Activated T-cell treated with anti-CD3 and anti-CD28 coated beads for 48 hours (primary cell): ENCODE results near the gene TPMT.

ENCODE experiments used
- DNase-seq: peaks from one replicate; pipeline ENCODE4 v3.0.0-alpha.2; 2020; ENCODE audit warnings: low read depth

Gene TPMT

DNA sequence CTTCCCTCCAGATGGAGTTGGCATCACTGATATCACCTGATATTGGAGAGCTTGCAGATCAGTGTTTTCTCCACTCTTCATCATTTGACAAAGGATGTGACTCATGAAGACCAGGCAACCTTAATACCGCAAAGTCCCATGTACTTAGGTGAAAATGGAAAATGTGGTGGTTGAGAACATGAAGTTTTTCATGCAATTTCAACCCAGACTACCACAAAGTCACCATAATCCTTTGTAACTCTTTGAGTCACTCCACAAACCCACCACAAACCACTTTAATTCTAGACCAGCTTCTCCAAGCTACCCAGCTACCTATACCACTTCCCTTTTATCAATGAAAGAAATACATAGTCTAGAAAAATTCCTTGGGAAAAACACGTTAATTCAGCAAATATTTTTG lies 39.5 kb downstream of the TPMT start:
- no peak for DNase-seq

DNA sequence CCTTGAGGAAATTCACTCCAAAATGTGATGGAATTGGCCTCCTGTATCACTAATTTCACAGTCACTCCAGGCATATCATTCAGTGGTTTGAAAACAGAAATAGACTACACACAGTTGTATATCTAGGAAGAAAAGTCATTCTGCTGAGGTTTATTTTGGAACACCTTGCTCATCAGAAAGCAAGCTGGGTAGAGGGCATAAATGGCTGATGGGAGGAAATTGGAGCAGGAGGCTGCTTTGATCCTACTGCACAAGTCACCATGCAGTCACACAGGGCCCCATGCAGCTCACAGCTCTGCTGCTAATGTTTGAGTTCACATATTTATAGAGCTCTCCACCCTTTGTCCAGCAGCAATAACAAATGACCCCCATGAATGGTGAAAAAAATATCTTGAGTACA lies 44.7 kb downstream of the TPMT start:
- no peak for DNase-seq

DNA sequence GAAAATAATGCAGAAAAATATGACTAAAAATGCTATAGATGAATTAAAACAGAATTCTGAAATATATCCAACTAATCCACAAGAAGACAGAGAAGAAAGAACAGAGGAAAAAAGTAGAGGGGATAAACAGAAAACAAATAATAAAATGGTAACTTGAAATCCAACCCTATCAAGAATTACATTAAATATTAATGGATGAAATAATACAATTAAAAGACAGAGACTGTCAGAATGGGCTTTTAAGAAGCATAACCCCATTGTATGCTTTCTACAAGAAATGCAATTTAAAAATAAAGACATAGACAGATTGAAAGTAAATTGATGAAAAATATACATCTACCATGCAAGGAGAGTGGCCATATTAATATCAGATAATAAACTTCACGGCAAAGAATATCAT lies 47.8 kb downstream of the TPMT start:
- no peak for DNase-seq

DNA sequence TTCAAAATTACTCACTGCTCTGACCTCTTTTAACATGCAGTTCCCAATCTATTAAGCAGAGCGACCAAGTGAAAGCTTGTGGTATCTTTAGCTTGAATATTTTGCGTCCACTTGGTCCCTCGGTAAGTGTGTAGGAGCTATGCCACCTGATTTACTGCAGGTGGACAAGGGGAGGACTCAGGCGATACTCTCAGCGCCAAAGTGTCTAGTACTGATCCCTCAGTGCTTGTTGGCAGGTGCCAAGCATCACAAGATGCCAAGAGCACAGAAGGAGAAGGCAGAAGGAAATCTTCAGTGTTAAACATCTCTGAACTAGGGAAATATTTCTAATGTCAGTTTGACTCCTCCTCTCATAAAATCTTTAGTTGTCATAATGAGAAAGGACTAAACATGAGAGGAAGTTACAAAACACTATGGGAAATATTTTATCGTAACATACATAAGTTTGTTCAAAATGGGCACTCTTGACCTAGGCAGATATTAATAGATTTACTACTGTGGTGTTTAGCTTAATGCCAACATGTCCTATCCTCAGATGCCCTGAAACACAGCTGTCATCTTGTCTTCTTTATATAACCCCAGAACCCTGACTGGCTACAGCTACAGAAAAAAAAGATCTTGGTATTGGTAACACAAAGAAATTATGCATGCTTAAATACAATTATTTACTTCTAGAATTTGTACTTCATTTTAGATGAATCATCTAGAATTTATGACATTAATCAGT lies 51.9 kb downstream of the TPMT start:
- DNase-seq = no peak

DNA sequence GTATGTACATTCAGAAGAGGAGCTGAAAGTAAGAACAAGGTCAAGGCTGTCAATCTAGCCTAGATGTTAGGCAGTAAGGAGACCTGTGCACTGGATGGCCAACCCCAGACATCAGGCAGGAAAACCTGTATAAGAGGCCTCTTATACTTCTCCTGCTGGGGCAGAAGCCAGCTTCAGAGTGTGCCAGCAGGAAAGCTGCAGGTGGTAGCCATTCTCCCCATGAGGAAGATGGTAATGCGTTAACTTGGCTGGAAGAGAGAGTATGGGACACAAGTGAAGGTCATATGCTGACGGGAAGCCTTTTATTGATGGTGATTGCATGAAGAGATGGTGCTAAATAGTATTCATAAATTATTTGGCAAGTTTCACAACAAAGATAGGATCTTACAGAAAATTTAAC lies 53.0 kb downstream of the TPMT start:
- DNase-seq = no peak

DNA sequence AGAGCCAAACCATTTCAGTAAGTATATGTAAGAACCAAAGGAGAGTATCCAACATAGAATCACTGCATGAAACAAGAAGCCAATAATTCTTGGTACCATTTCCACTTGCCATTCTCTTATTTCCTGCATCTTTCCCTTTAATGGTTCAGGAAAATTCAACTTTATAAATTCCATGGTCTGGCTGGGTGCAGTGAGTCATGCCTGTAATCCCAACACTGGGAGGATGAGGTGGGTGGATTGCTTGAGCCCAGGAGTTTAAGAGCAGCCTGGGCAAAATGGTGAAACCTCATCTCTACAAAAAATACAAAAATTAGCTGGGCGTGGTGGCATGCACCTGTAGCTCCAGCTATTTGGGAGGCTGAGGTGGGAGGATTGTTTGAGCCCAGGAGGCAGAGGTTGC lies 53.6 kb downstream of the TPMT start:
- no peak for DNase-seq

DNA sequence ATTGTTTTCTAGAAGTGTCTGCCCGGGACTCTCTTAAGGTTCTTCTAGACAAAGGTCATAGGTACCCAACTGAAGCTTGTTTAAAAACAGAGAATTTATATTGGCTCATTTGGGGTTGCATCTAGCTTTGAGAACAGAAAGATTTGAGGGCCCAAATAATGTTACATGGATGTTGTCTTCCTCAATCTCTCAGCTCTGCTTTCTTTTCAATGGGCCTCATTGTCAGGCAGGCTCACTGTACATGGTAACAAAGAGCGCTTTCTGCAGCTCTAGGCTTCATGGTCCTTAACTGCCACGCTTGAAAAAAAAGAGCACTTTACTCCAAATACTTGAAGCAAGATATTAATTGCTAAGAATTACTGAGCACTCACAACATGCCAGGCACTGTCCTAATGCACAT lies 54.6 kb downstream of the TPMT start:
- no peak for DNase-seq

DNA sequence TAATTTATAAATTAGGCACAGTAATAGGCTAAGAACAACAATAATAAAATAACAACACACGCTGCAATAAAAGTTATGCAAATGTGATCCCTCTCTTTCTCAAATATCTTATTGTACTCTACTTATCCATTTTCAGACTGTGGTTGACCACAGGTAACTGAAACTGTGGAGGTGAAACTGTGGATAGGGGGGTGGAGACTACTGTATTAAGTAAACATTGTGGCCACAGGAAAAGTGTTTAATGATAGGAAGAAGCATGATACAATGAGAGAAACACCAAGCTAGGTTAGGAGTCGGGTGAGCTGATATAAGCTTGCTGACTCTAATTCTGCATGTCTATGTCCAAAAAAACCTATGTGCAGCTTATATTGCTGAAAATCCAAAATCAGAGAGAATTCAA lies 55.4 kb downstream of the TPMT start:
- DNase-seq = no peak

DNA sequence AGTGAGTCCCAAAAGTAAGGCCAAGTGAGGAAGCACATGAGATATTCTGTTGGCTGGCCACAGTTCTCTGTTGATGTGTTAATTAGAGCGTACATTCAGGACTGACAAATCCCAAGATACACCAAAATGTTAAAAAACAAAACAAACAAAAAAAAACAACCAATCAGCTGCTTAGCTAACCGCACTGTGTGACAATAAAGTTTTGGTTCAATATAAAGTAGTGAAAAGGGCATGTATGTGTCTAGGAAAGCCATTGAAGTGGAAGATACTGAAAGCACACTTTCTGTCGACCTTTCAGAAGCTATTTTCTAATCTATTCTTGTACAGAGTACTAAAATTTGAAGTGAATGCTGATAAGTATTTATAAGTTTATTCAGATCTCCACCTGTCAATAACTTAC lies 58.5 kb downstream of the TPMT start:
- DNase-seq = no peak

DNA sequence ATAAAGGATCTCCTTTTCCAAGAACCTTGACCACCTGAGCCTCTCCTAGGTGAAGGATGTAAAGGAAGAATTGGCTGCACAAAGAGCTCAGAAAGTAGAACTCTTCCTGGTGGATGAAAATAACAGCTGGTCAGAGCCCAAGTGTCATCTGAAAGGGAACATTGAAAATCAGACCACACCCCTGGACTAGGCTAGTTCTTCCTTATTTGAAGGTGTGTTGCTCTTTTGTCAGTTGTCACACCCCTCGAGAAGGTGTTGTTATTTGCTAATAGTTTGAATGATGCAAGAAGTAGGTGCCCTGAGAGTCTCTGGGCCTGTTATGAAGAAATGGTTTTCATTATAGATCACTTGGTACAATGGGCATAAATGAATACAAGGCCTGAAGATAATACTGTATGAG lies 63.5 kb downstream of the TPMT start:
- DNase-seq = no peak

DNA sequence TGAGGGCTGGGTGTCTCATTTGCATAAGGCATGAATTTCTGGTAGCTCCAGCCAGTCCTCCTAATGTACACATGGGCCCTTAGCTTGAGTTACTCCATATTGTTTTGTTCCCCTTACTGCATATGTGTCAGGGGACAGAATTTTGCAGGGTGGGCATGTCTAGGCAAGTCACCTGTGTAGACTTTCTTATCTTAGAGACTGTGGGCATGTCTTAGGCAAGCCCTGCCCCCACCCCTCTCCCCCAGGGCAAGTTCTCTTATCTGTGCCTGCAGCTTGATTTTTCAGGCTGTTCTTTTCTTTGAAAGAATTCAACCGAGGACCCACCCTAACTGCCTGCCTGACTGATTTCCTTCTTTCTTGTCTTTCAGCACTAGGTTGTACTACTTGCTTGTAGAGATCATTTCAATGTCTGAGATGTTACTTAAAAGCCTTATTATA lies 64.5 kb downstream of the TPMT start:
- DNase-seq = no peak

DNA sequence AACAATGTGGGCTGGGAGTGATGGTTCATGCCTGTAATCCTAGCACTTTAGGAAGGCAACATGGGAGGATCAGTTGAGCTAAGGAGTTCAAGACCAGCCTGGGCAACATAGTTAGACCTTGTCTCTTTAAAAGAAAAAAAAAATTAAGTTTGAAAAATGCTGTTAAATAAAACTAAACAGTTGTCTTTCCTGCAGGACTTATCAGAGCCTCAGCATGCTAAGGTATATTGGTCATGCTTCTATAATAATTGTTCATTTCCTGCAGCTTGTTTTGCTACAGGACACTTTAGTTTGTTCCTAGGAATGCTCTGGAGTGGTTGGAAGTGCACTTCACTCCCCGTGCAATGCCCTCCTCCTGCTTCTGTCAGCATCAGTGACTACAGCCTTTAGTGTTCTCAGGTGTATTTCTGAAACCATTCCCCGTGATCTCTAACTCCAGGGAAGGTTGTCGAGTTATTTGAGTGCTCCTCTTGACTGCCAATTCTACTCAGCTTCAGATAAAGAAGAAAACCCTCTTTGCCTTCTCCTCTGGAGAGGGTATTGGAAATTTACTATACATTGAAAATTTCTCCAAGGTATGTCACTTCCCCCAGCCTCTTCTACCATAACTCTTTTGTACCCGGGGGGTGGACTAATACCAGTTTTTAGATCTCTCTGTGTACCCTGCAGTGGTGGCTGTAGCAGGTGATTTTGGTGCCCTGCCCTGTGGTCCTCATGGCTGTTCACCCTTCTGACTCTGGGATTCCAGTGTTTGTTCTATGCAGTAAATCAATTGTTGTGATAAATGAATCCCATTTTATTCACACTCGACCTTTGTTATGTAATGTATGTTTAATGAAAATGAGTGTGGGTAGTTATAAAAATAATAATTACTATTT lies 66.2 kb downstream of the TPMT start:
- no peak for DNase-seq

DNA sequence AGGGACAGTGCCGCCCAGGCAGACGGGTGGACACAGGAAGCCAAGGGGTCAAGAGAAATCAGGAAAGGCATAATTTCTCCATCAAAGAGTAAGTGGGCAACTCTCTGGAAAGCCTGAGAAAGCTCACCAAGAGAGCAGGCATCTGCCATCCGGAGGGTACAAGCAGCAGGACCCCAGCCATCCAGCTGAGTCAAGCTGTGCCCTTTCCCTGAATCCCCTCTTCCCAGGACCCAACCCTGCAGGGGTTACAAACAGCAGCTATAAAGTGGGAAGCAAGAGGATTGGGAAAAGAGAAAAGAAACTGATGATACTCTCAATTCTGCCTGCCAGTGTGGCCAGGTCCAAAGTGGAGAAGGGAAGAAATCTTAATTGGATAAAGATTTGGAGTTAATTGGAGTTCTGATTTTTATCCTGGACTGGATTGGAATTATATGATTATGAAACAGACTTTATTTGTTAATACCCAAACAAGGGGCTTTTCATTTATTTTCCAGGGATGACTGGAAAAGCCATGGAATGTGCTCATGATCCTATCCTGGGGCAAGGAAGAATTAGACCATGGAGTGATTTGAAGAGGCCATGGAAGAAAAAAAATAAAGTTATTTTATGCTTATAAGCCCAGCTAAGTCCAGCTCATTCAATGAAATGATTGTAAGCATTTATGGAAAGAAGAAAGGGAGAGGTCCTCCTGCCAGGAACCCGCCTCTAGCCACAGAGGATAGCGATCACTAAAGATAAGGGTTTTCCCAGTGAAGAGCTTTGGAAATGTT lies 67.3 kb downstream of the TPMT start:
- DNase-seq = no peak

DNA sequence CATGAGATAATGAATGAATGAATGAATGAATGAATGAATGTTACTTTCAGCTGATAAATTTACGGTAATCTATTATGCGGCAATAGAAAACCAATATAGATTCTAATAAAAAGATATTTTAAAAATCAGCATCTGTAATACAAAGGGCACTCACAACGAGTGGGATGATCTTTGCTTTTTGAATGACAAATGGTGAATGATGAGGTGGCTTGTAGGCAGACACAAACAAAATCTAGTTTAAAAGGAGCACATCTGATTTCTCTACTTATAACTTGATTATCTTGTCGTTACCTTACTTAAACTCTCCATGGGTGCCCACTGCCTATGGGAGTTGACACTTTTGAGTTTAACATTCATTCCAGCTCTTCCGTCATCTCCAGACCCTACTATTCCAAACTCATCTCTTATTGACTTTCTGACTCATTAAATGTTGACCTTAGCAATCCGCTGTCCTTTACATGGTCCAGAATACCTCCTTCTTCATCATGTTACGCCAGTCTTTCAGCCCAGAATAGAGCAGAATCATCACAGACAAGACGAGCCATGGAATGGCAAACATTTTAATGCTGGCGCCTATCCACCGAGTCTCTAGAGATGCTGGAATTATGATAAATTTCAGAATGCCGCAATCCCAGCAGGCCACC lies 73.7 kb downstream of the TPMT start:
- no peak for DNase-seq

DNA sequence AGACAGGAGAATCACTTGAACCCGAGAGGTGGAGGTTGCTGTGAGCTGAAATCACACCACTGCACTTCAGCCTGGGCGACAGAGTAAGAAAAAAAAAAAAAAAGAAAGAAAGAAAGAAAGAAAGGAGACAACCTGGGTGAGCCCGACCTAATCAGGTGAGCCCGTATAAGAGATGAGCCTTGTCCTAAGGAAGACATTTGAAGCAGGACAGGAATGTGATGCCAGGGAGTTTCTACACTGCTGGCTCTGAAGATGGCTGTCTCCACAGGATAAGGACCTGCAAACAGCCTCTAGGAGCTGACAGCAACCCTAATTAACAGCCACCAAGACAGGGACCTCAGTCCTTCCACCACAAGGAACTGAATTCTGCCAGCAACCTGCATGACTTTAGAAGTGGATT lies 74.3 kb downstream of the TPMT start:
- DNase-seq = no peak

DNA sequence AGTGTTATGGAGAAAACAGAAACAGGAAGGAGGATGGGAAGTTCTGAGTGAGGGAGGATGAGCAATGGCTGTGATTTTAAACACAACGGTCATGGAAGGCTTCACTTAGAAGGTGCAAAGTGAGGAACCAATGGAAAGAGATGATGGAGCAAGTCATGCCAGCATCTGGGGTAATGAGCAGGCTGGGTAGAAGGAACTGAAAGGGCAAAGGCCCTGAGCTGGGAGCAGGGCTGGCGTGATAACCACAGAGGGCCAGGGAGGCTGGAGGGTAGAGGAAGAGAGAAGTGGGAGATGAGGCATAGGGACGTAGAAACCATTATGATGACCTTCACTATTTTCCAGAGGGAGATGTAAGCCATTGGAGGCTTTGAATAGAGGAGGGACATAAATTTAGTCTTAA lies 76.0 kb downstream of the TPMT start:
- no peak for DNase-seq
